GM19023 (cell line): Measurements from ENCODE around the gene JMJD8.

Experiments used
- ATAC-seq: cut with Tn5 transposase; IDR thresholded peaks from one replicate; pipeline ENCODE4 v1.9.1; 2021; ENCODE audit warnings: mild to moderate bottlenecking, moderate library complexity; ENCODE audit not compliant: unreplicated experiment

Gene JMJD8

GRCh38 chr16:644556-644955 is 39.6 kb downstream of the JMJD8 start:
- ATAC-seq, result no peak

DNA sequence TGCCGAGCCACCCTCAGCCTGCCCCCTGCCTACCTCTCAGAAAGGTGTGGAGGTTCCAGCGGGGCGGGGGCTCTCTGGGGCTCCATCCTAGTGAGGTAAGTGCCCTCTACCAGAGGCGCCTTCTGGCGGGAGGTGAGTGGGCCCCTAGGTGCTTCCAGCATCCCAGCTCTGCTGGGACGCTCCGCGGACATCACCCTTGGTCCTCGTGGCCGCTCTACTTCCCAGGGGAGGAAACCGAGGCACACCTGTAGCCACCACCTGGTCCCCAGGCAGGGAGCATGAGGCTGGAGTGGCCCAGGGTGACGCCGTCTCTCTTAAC is 41.1 kb downstream of the JMJD8 start:
- ATAC-seq, result no peak

GRCh38 chr16:642189-643049 is 41.7 kb downstream of the JMJD8 start:
- ATAC-seq, result peak; percentile 43

DNA sequence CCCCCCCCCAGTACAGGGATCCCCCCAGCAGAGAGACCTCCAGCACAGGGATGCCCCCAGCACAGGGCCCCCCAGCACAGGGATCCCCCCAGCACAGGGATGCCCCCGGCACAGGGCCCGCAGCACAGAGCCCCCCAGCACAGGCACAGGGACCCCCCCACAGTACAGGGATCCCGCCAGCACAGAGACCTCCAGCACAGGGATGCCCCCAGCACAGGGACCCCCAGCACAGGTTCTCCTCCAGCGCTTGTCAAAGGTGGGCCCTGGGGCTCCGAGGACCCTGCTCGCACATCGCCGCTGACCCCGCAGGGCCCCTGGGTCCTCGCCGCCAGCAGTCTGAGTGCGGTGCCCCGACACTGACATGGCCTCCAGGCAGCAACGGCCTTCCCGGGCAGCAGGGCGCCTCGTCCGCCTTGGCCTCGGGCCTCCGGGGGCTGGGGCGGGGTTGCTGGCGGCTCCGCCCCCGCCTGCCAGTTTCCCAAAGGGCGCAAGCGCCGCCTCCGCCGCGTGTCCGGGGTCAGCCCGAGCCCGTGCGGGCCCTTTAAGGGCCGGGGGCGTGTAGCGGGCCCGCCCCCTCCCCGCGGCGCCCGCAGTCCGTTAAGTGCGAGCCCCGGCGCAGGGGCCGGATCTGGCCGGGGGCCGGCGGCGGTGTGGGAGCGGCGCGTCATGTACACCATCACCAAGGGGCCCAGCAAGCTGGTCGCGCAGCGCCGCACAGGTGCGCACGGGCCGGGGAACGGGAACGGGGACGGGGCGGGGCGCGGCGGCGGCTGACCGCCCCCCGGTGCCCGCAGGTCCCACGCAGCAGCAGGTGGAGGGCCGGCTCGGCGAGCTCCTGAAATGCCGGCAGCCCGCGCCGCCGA is 42.6 kb downstream of the JMJD8 start, which contains the start of gene MCRIP2:
MCRIP2 (plus strand) TSS at position 503 of the 863 bp plus-strand sequence; CDS start at position 667, 164 bp downstream.
- ATAC-seq, result peak; percentile 54

GRCh38 chr16:640614-641013 is 43.5 kb downstream of the JMJD8 start:
- no peak for ATAC-seq

DNA sequence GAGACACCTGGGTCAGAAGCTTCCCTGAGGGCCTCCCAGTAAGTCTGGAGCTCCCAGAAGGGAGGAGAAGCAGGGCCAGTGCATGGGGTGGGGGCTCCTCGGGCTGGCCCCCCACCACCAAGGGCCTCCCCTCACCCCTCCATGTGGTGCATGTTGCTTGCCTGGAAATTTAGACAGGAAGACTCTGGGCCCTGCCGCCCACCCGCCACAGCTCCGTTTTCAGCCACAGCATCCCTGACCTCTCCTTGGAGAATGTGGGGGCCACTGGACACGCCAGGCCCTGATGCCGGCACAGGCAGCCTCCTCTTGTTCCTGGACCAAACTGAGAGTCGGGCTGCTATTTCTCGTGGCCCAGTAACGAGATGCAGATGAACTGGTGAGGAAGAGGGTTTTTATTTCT is 45.3 kb downstream of the JMJD8 start:
- ATAC-seq, result no peak

DNA sequence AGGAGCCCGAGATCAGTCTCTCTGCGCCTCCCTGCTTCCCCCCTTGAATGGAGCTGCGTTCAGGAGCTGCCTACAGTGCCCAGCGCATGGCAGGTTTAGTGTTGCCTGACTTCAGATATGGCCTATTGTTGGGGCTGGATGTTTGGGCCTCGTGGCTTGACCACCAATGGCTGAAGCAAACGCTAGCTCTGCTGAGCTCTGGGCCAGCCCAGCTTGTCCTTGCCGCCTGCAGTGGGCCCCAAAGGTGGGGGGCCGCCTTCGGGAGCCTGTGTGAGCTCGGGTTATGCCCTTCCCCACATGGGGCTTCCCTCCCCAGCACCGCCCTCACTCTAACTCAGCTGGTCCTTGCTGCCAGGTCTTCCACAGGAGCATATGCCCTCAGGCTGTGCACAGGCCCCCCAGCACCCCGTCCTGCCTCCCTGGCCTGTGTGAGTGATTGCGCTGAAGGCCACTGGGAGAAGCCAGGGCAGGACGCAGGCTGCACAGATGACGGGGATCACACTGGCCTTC is 46.0 kb downstream of the JMJD8 start:
- ATAC-seq, result no peak

DNA sequence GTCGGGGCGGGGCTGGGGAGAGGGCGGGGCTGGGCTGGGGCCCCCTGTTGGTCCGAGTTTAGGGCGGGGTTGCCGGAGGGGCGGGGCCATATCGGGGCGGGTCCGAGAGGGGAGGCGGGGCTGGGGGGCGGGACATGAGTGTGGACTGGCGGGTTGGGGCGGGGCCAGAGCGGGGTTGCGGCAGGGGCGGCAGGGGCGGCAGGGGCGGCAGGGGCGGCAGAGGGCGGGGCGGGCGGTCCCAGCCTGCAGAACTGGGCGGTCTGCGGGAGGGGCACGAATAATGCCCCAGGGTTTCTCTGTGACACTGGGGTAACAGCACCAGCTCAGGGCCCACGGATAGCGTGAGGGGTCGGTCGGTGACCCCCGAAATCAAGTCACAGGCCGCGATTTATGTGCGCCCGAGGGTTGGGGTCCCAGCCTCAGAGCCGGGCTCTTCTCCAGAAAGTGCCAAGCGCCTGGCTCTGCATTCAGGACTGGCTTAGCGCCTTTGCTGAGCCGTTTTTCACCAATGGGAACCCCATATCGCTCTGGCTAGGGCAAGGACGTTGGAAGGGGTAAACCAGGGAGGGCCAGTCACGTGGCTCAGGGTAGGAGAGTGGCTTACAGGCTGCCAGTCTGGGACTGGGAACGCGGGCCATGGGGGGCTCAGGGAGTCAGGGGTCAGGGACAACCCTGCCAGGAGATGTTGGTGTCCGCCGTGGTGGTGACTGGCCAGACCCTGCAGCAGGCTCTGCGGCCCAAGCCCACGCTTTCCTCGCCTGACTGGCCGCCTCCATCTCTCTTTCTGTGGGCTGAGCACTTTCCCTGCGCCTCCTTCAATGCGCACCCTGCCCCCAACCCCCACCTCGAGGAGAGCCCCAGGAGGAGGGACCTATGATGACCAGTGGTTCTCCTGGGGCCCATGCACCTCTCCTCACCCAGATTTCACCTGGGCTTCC is 46.8 kb downstream of the JMJD8 start:
- peak; percentile 1 for ATAC-seq

DNA sequence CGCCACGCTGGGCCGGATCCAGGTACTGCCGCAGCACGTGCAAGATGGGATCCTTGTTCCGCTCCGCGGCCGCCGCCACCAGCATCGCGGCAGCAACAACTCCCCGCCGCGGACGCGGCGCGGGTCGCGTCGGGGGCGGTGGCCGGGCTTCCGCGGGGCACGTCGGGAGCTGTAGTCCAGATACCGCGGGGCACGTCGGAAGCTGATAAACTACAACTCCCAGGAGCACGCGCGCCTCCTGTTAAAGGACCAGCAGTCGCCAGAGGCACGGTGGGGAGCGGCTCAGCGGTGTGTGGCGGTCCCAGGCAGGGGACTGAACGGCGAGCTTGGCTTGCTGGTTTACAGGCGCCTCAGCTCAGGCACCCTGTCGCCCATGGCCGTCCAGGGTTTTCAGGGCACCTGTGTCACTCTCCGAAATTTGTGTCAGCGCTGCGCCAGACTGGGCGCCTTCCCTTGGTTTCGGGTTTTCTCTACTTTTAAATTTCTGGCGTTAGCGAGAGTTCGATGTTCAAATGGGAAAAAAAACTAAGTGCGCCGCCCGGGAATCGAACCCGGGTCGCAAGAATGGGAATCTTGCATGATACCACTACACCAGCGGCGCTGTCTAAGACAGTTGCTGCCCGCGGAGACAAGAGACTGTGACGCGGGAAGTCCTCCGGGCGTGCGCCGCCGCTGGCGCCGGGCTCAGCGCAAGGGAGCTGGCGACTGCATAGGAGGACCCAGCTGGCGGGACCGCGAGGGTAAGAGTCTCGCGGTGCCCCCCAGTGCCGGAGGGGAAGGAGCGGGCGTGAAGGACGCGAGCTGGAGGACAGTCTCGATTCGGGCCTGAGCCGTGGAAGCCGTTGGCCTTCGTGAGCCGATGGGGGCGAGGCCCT is 47.7 kb downstream of the JMJD8 start, which contains the start of gene METTL26:
METTL26 (minus strand) TSS at position 100 of the 875 bp plus-strand sequence; CDS start at position 85, 15 bp downstream.
- ATAC-seq, result peak; percentile 63

DNA sequence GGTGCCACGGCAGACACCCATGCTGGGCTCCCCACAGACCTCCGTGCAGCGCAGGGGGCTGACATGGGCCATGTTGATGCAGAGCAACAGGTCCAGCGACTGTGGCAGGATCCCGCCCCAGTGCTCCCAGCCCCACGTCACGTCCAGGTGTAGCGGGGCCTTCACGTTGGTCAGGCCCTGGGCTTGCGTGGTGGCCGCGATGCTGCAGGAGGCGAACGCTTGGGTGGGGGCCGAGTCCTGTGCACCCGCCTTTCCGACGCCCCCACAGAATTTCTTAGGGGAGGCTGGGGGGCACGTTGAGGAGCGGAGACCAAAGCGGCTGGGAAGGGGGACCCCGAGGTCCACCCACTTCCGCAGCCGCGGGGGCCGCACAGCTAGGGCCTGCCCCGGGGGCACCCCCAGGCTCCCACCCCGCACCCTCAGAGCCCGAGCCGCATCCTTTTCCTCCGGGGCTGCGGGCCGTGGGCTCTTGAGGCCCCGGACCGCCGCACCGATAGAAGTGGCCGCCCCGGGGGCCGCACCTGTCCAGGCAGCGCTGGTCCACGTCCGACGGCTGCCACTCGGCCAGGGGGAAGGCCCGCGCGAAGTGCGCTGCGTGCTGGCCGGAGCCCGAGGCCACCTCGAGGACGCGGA is 48.4 kb downstream of the JMJD8 start:
- peak; percentile 2 for ATAC-seq

GRCh38 chr16:634996-635395 is 49.1 kb downstream of the JMJD8 start:
- no peak for ATAC-seq

DNA sequence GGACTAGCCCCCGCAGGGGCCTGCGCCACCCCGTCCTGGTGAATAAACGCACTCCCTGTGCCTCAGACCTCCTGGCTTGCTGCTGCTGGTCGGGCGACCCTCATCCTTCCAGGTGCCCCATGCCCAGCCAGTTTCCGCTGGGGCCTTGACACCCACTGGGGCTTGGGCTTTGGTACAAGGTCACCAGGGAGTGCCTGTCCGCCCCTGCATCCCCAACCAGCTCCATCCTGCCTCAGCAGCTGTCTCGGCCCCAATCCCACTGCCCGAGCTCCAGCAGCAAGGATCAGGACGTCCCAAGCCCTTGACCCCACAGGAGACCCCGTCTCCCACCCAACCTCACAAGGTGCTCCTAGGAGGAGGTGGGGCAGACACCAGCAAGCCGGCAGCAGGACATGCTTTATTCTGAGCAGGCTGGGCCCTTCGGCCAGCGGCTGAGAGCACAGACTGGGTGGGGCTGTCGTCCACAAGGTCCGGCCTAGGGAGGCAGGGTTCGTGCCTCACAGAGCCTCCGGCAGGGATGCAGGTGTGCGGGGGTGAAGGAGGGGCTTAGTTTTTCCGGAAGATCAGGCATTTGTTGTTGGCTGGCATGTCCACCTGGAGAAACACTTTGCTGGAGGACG is 50.0 kb downstream of the JMJD8 start:
- no peak for ATAC-seq

GRCh38 chr16:633336-634050 is 50.6 kb downstream of the JMJD8 start:
- no peak for ATAC-seq

GRCh38 chr16:632486-633335 is 51.4 kb downstream of the JMJD8 start:
- no peak for ATAC-seq

- no peak for ATAC-seq
Observed at GRCh38 chr16:631808-632358, 52.3 kb downstream of the JMJD8 start.
